ENCODE data around the gene DSG1. TPM values are rescaled to one million over a fixed set of nuclear protein-coding genes. Genes with fewer than 3 reads are reported as not detected.

The DSG1 gene
- total RNA-seq, 1 experiment from 2014 or later: not detected

- TF ChIP-seq CTCF (conservative IDR thresholded peaks at IDR 0.05): no peak
- H3K18ac ChIP-seq (ENCODE audit: insufficient read length, low read depth, low read length): no peak overlapping the region
- H2BK20ac ChIP-seq (ENCODE audit: low read depth, low read length, poor library complexity, severe bottlenecking): no peak overlapping the region
- no peaks in the 10 kb centered on the region for H4K20me1 ChIP-seq (ENCODE audit: control insufficient read depth, insufficient read depth, insufficient read length)
- H3K79me2 ChIP-seq (ENCODE audit: insufficient read depth, low read length): no peaks in the 10 kb centered on the region
- no peak overlapping the region for H4K91ac ChIP-seq (ENCODE audit: insufficient read length, low read depth, low read length)
- no peak overlapping the region for H3K56ac ChIP-seq (ENCODE audit: insufficient read length, low read depth, low read length)
- H2BK15ac ChIP-seq (ENCODE audit: low read depth, low read length): no peak overlapping the region
- no peak overlapping the region for H2BK5ac ChIP-seq (ENCODE audit: insufficient read length, low read length)
- H4K8ac ChIP-seq (replicated peaks; ENCODE audit: insufficient read length, low read depth, low read length): no peak overlapping the region
- H3K4me3 Mint-ChIP-seq: no peak overlapping the region
- H3K27ac Mint-ChIP-seq: no peak overlapping the region
- no peak overlapping the region for H3K27ac ChIP-seq (ENCODE audit: insufficient read length, low read depth, low read length)
- H2BK12ac ChIP-seq (ENCODE audit: insufficient read length, low read depth, low read length): no peak overlapping the region
- no peaks in the 10 kb centered on the region for H3K36me3 Mint-ChIP-seq (ENCODE audit: insufficient read depth in 1 of 3, low read depth in 3 of 3)
- H2AK5ac ChIP-seq (ENCODE audit: insufficient read length, low read length): no peak overlapping the region
- H3K23ac ChIP-seq (ENCODE audit: insufficient read length, low read depth, low read length): no peak overlapping the region
- no peaks in the 10 kb centered on the region for H3K9me3 Mint-ChIP-seq
- no peaks in the 10 kb centered on the region for H3K27me3 ChIP-seq (ENCODE audit: insufficient read depth, low read length)
- H3K4ac ChIP-seq (ENCODE audit: low read depth, low read length): no peak overlapping the region
- H3K9ac ChIP-seq (ENCODE audit: extremely low read depth, insufficient read length, low read length): no peak overlapping the region
- H3K27me3 Mint-ChIP-seq (ENCODE audit: low read depth): no peaks in the 10 kb centered on the region
- no peaks in the 10 kb centered on the region for H3K4me1 Mint-ChIP-seq
- no CpG with 5 or more reads among the region's 2 CpGs for WGBS (ENCODE audit: extremely low coverage, insufficient read length, low lambda C conversion rate)
- H3K9me3 ChIP-seq (ENCODE audit: control insufficient read depth, low read depth, low read length): no peaks in the 10 kb centered on the region
- H2BK120ac ChIP-seq (ENCODE audit: low read depth, low read length, poor library complexity, severe bottlenecking): no peak overlapping the region
- no peak overlapping the region for H3T11ph ChIP-seq (ENCODE audit: low read length)
- no peak overlapping the region for H3K4me2 ChIP-seq (ENCODE audit: insufficient read depth, insufficient read length, low read length)
- H3K23me2 ChIP-seq (ENCODE audit: insufficient read length, low read depth, low read length, poor library complexity, severe bottlenecking): no peaks in the 10 kb centered on the region
- H3K79me1 ChIP-seq (ENCODE audit: insufficient read depth, low read depth, low read length, poor library complexity, severe bottlenecking): no peaks in the 10 kb centered on the region
- H3K4me1 ChIP-seq (ENCODE audit: insufficient read depth, low read length): no peaks in the 10 kb centered on the region
- no peak overlapping the region for H2AFZ ChIP-seq (ENCODE audit: low read length)
- H4K5ac ChIP-seq (ENCODE audit: insufficient read length, low read depth, low read length): no peak overlapping the region
- no peak overlapping the region for H3K14ac ChIP-seq (ENCODE audit: insufficient read depth, low read length)
- DNase-seq: no peak
Measured at GRCh38 chr18:31403409-31403808, 85.4 kb downstream of the DSG1 start.

Other genes with a start within 250 kb of the DSG1 start
- gene DSC2, start 215.7 kb upstream of the DSG1 start, total RNA-seq (2021): 24.9 and 26.1 TPM in 2 replicates
- not detected in 2 replicates for gene DSC1, start 155.3 kb upstream of the DSG1 start, total RNA-seq (2021)
- not detected in 2 replicates for gene DSG4, start 58.6 kb downstream of the DSG1 start, total RNA-seq (2021)
- gene DSG3, start 129.6 kb downstream of the DSG1 start, total RNA-seq (2021): 0.04 TPM in 2 replicates
- 104 and 107 TPM in 2 replicates for gene DSG2, start 180.0 kb downstream of the DSG1 start, total RNA-seq (2021)

All from H9 (cell line).